ENCODE data around the gene ABCB9. TPM values are rescaled to one million over a fixed set of nuclear protein-coding genes. Genes with fewer than 3 reads are reported as not detected.

Gene ABCB9
- total RNA-seq, 1 experiment from 2014 or later: 4.6 TPM

- no CpG with 5 or more reads among the region's 3 CpGs for WGBS (ENCODE audit: extremely low coverage, insufficient read length, low lambda C conversion rate)
- no peaks in the 10 kb centered on the region for H3K27me3 ChIP-seq (ENCODE audit: insufficient read depth, low read length)
- H3K4me3 Mint-ChIP-seq: no peak overlapping the region
These were observed 35.2 kb upstream of the ABCB9 start for GRCh38 chr12:123001464-123001863.

More at GRCh38 chr12:123001464-123001863, 35.2 kb upstream of the ABCB9 start:
- Histone ChIP-seq H4K20me1 (ENCODE audit: control insufficient read depth, insufficient read depth, insufficient read length) (no peaks in the 10 kb centered on the region), H3K9me3 (ENCODE audit: control insufficient read depth, low read depth, low read length) (no peaks in the 10 kb centered on the region), H2BK120ac (ENCODE audit: low read depth, low read length, poor library complexity, severe bottlenecking) (no peak overlapping the region), H3K4me2 (ENCODE audit: insufficient read depth, insufficient read length, low read length) (no peak overlapping the region), H4K91ac (ENCODE audit: insufficient read length, low read depth, low read length) (no peak overlapping the region), H3K23ac (ENCODE audit: insufficient read length, low read depth, low read length) (no peak overlapping the region), H3K79me1 (ENCODE audit: insufficient read depth, low read depth, low read length, poor library complexity, severe bottlenecking) (no peaks in the 10 kb centered on the region), H3K9ac (ENCODE audit: extremely low read depth, insufficient read length, low read length) (no peak overlapping the region), H2BK15ac (ENCODE audit: low read depth, low read length) (no peak overlapping the region), H2BK12ac (ENCODE audit: insufficient read length, low read depth, low read length) (no peak overlapping the region), H3K4ac (ENCODE audit: low read depth, low read length) (no peak overlapping the region), H3T11ph (ENCODE audit: low read length) (no peak overlapping the region), H2BK5ac (ENCODE audit: insufficient read length, low read length) (no peak overlapping the region), H3K27ac (ENCODE audit: insufficient read length, low read depth, low read length) (no peak overlapping the region), H2AK5ac (ENCODE audit: insufficient read length, low read length) (no peak overlapping the region), H3K18ac (ENCODE audit: insufficient read length, low read depth, low read length) (no peak overlapping the region), H4K8ac (replicated peaks; ENCODE audit: insufficient read length, low read depth, low read length) (no peak overlapping the region), H2BK20ac (ENCODE audit: low read depth, low read length, poor library complexity, severe bottlenecking) (no peak overlapping the region), H3K56ac (ENCODE audit: insufficient read length, low read depth, low read length) (no peak overlapping the region), H2AFZ (ENCODE audit: low read length) (no peak overlapping the region), H3K4me1 (ENCODE audit: insufficient read depth, low read length) (no peaks in the 10 kb centered on the region), H3K79me2 (ENCODE audit: insufficient read depth, low read length) (no peaks in the 10 kb centered on the region), H4K5ac (ENCODE audit: insufficient read length, low read depth, low read length) (no peak overlapping the region), H3K14ac (ENCODE audit: insufficient read depth, low read length) (no peak overlapping the region), H3K23me2 (ENCODE audit: insufficient read length, low read depth, low read length, poor library complexity, severe bottlenecking) (no peaks in the 10 kb centered on the region)
- Mint-ChIP-seq H3K27ac (no peak overlapping the region), H3K27me3 (ENCODE audit: low read depth) (no peaks in the 10 kb centered on the region; the same call in 1 of the 2 replicates), H3K36me3 (ENCODE audit: insufficient read depth in 1 of 3, low read depth in 3 of 3) (no peaks in the 10 kb centered on the region), H3K9me3 (no peaks in the 10 kb centered on the region), H3K4me1 (no peaks in the 10 kb centered on the region)
- DNase-seq: no peak
- no peak for TF ChIP-seq CTCF (conservative IDR thresholded peaks at IDR 0.05)
